Spinal cord (tissue), 10 donors: ENCODE results near the gene TMEM217. TPM values are rescaled to one million over a fixed set of nuclear protein-coding genes. Genes with fewer than 3 reads are reported as not detected.
A peak's percentile ranks its signal among the peaks of the same experiment; 100 is the strongest.
"Not testable (repeated sequence)": the region's sequence is repeated elsewhere in the genome, so short reads cannot be mapped to it uniquely, and the experiment has no call there.

Source experiments
- DNase-seq, 6 donors: peaks; one replicate each; pipeline versions ENCODE4 v3.0.0 to v3.0.0-alpha.2; 2013 to 2015; ENCODE audit warnings: low spot score in 6 of 6, low read depth in 4 of 6
- H3K27ac ChIP-seq: one replicate; pipeline ENCODE4 v1.5.1; 2013; ENCODE audit warnings: low read depth, low read length, control low read depth
- H3K27me3 ChIP-seq: one replicate; pipeline ENCODE4 v1.6.1; 2013; ENCODE audit warnings: low read length; ENCODE audit not compliant: control insufficient read depth, insufficient read depth
- H3K36me3 ChIP-seq: one replicate; pipeline ENCODE4 v1.6.1; 2013; ENCODE audit warnings: low read length; ENCODE audit not compliant: control insufficient read depth, insufficient read depth
- H3K4me1 ChIP-seq: one replicate; pipeline ENCODE4 v1.6.1; 2013; ENCODE audit warnings: low read length; ENCODE audit not compliant: control insufficient read depth, insufficient read depth
- H3K4me3 ChIP-seq: one replicate; pipeline ENCODE4 v1.5.1; 2013; ENCODE audit warnings: low read depth, low read length, control low read depth
- H3K9me3 ChIP-seq: one replicate; pipeline ENCODE4 v1.6.1; 2013; ENCODE audit warnings: low read length; ENCODE audit not compliant: control insufficient read depth, insufficient read depth
- WGBS: methylation state at CpG from one replicate; pipeline ENCODE4 v1.1.5; 2013; ENCODE audit warnings: missing lambda C conversion rate; ENCODE audit not compliant: insufficient coverage; 5-methylcytosine and 5-hydroxymethylcytosine counted together
- polyA plus RNA-seq, 2 donors: library from polyadenylated mRNA; unstranded; fragments of 120-200 nt; gene quantifications; one replicate each; pipeline ENCODE4 v1.2.1, GENCODE V29; 2013; ENCODE audit not compliant: insufficient read length in 2 of 2
- total RNA-seq, 2 donors: library from RNA; depleted of rRNA in 1 of 2; stranded (reverse); fragments of 120-200 nt in 1 of 2; fragments of >200 nt in 1 of 2; gene quantifications; one replicate each; pipeline versions ENCODE4 v1.2.3 to v1.2.4, GENCODE V29; 2013 to 2014
- donor health status: healthy.

The TMEM217 gene
- total and polyA plus RNA-seq, 4 donors = 0.71 to 1.6 (median 1.3) TPM

DNA sequence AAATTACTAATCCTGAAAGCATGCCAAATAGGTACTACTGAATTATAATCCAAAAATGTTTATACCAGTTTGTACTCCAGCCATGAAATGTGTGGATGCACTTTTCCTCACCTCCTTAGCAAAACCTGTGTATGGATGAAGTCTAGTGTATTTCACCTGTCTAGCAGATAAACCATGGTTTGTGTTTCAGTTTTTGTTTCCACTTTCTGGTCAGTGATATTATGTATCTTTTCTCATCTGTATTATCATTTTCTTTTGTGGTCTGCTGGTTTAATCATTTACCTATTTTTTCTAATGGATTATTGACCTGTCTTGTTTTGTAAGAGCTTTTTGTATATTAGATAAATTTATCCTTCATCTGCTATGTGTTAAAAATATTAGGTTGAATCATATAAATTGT, 41.0 kb upstream of the TMEM217 start:
- Histone ChIP-seq H3K27ac (no peak overlapping the region), H3K27me3 (no peaks in the 10 kb centered on the region), H3K4me1 (no peaks in the 10 kb centered on the region), H3K4me3 (no peak overlapping the region), H3K9me3 (no peaks in the 10 kb centered on the region), H3K36me3 (peaks cover 8% of the 10 kb centered on the region)
- no peak for DNase-seq

GRCh38 chr6:37297637-37298036, 39.7 kb upstream of the TMEM217 start:
- not testable (repeated sequence) for DNase-seq, H3K9me3 ChIP-seq, H3K4me3 ChIP-seq, H3K4me1 ChIP-seq, H3K27me3 ChIP-seq, H3K27ac ChIP-seq, H3K36me3 ChIP-seq

DNA sequence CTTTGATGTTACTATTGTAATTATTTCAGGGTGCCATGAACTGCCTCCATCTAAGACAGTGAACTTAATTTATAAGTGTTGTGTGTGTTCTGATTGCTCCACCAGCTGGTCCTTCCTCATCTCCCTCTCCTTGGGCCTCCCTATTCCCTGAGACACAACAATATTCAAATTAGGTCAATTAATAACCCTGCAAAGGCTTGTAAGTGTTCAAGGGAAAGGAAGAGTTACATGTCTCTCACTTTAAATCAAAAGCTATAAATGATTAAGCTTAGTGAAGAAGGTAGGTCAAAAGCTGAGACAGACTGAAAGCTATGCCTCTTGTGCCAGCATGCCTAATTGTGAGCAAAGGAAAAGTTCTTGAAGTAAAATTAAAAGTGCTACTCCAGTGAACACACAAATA, 35.5 kb upstream of the TMEM217 start:
- no peak for DNase-seq
- Histone ChIP-seq H3K9me3 (no peaks in the 10 kb centered on the region), H3K27me3 (no peaks in the 10 kb centered on the region), H3K27ac (no peak overlapping the region), H3K4me1 (no peaks in the 10 kb centered on the region), H3K4me3 (no peak overlapping the region), H3K36me3 (peaks cover 9% of the 10 kb centered on the region)

DNA sequence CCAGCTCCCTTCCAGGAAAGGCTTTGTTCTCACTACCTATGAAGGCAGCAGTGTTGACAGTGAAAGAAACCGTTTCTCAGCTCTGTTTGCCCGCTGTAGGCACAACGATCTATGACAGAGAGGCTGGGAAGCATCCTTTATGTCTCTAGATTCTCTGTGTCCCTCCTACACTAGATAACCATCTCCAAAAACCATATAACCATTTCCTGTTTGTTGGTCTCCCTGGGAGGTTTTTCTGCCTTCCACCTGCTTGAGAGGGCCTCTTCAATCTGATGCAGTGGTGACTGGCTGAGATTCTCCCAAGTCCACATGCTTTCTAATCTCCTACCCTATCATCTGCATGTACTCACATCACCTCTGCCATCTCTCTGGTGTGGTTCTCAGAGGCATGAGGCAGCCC, 32.0 kb upstream of the TMEM217 start:
- Histone ChIP-seq H3K36me3 (peaks cover 17% of the 10 kb centered on the region), H3K27ac (no peak overlapping the region), H3K27me3 (no peaks in the 10 kb centered on the region), H3K4me3 (no peak overlapping the region), H3K4me1 (peaks cover 4% of the 10 kb centered on the region), H3K9me3 (no peaks in the 10 kb centered on the region)
- 94% methylated on average over 2 of the region's 3 CpGs for WGBS
- no peak for DNase-seq

- Histone ChIP-seq H3K4me1 (peaks cover 20% of the 10 kb centered on the region), H3K36me3 (peaks cover 21% of the 10 kb centered on the region), H3K9me3 (no peaks in the 10 kb centered on the region), H3K27me3 (no peaks in the 10 kb centered on the region), H3K27ac (no peak overlapping the region), H3K4me3 (no peak overlapping the region)
- 100% methylated on average over 2 of the region's 2 CpGs for WGBS
- DNase-seq = no peak
Observed at GRCh38 chr6:37288247-37288646, 30.3 kb upstream of the TMEM217 start.

DNA sequence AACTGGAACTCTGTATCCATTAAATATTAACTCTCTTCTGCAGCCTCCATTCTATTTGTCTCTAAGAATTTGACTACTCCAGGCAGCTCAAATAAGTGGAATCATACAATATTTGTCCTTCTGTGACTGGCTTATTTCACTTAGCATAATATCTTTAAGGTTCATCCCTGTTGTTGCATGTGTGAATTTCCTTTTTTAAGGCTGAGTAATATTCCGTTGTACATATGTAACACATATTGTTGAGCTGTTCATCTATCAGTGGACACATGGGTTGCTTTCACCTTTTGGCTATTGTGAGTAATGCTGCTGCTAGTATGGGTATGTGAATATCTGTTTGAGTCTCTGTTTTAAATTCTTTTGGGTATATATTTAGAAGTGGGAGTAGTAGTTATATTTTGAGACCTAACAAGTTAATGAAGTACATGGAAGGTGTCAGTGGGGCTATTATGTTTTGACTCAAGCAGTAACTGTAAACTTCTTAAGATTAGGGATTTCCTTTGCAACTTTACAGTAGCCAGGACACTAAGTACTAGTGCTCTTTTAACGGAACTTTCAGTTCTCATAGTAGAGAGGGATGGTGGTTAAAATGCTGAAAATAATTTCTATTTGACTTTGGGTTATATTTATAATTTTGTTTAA, 29.7 kb upstream of the TMEM217 start:
- DNase-seq = no peak
- no peak overlapping the region for H3K4me3 ChIP-seq
- WGBS = no CpG with 5 or more reads among the region's 2 CpGs
- H3K4me1 ChIP-seq = peaks cover 22% of the 10 kb centered on the region
- no peak overlapping the region for H3K27ac ChIP-seq
- H3K9me3 ChIP-seq = no peaks in the 10 kb centered on the region
- peaks cover 18% of the 10 kb centered on the region for H3K36me3 ChIP-seq
- no peaks in the 10 kb centered on the region for H3K27me3 ChIP-seq

- DNase-seq = no peak
- H3K27me3 ChIP-seq = no peaks in the 10 kb centered on the region
- H3K4me1 ChIP-seq = peaks cover 35% of the 10 kb centered on the region
- no peaks in the 10 kb centered on the region for H3K9me3 ChIP-seq
- H3K36me3 ChIP-seq = peaks cover 23% of the 10 kb centered on the region
- WGBS = 100% methylated on average over 1 of the region's 4 CpGs
- no peak overlapping the region for H3K27ac ChIP-seq
- H3K4me3 ChIP-seq = no peak overlapping the region
Observed at GRCh38 chr6:37285861-37286311, 27.9 kb upstream of the TMEM217 start.

- Histone ChIP-seq H3K27me3 (no peaks in the 10 kb centered on the region), H3K4me1 (peaks cover 39% of the 10 kb centered on the region), H3K4me3 (no peak overlapping the region), H3K9me3 (no peaks in the 10 kb centered on the region), H3K27ac (peak overlapping the region; percentile 70), H3K36me3 (peaks cover 21% of the 10 kb centered on the region)
- WGBS = 75% methylated on average over 3 of the region's 4 CpGs
- peak in 1 of 6 donors; percentile 25 for DNase-seq
Observed at GRCh38 chr6:37284781-37285180, 26.8 kb upstream of the TMEM217 start.

GRCh38 chr6:37283671-37284151, 25.8 kb upstream of the TMEM217 start:
- Histone ChIP-seq H3K9me3 (no peaks in the 10 kb centered on the region), H3K27me3 (no peaks in the 10 kb centered on the region), H3K4me3 (no peak overlapping the region), H3K4me1 (peaks cover 39% of the 10 kb centered on the region), H3K36me3 (peaks cover 21% of the 10 kb centered on the region), H3K27ac (peak overlapping the region; percentile 70)
- peak; percentile 63 to 92 (median 74) for DNase-seq
- 32% methylated on average over 3 of the region's 3 CpGs for WGBS

- DNase-seq = peak in 5 of 6 donors; percentile 74 to 95 (median 84)
- Histone ChIP-seq H3K9me3 (no peaks in the 10 kb centered on the region), H3K4me1 (peaks cover 39% of the 10 kb centered on the region), H3K27me3 (no peaks in the 10 kb centered on the region), H3K4me3 (no peak overlapping the region), H3K36me3 (peaks cover 21% of the 10 kb centered on the region), H3K27ac (peak overlapping the region; percentile 70)
- WGBS = no CpG with 5 or more reads among the region's 3 CpGs
Observed at GRCh38 chr6:37283268-37283667, 25.3 kb upstream of the TMEM217 start.
